Measurements from ENCODE around the gene TWIST2.

The TWIST2 gene

DNA sequence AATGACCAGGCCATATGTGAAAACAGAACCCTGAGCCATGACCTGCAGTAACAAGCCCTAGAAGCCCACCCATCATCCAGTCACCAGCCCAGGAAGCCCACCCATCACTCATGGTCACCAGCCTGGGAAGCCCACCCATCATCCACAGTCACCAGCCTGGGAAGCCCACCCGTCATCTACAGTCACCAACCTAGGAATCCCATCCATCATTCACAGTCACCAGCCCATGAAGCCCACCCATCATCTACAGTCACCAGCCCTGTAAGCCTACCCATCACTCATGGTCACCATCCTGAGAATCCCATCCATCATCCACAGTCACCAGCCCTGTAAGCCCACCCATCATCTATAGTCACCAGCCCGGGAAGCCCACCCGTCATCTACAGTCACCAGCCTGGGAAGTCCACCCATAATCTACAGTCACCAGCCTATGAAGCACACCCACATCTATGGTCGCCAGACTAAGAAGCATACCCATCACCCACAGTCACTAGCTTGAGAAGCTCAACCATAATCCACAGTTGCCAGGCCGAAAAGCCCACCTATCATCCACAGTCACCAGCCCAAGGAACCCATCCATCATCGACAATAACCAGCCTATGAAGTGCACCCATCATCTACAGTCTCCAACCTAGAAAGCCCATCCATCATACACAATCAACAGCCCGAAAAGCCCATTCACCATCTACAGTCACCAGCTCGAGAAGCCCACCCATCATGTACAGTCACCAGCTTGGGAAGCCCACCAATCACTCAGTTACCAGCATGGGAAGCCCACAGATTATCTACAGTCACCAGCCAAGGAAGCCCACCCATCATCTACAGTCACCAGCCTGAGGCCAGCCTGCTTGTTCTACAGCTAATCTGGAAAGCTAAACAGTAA lies 91.9 kb downstream of the TWIST2 start:
- no peak for TF ChIP-seq EGR1 (IDR thresholded peaks at IDR 0.05)

DNA sequence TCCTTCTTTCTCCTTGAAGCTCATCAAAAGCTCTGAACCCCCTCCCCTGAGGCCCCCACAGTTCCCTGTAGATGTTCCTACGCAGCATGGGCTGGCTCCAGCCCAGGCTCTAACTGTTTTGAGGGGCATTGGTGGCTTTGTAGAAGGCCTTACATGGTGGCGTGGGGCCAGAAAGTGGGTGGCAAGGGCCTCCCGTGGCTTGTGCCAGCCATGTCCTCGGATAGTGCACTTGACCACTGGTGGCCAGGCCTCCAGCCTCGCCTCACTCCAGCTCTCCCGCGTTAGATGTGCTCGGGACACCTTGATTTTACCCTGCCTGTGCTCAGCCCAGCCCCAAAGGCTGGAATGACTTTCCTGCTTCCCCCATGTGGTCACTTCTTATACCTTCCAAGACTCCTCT lies 92.9 kb downstream of the TWIST2 start:
- no peak for TF ChIP-seq TCF12 (IDR thresholded peaks at IDR 0.05; ENCODE audit: low read depth)
- TF ChIP-seq RAD21 (IDR thresholded peaks at IDR 0.05; ENCODE audit: low read depth): no peak
- TF ChIP-seq, protein P1, sequence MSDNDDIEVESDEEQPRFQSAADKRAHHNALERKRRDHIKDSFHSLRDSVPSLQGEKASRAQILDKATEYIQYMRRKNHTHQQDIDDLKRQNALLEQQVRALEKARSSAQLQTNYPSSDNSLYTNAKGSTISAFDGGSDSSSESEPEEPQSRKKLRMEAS (IDR thresholded peaks at IDR 0.05): no peak
- no peak for TF ChIP-seq YY1 (IDR thresholded peaks at IDR 0.05; ENCODE audit: low read depth)
- TF ChIP-seq CREB1 (IDR thresholded peaks at IDR 0.05; ENCODE audit: low read depth): no peak
- TF ChIP-seq, protein P2, sequence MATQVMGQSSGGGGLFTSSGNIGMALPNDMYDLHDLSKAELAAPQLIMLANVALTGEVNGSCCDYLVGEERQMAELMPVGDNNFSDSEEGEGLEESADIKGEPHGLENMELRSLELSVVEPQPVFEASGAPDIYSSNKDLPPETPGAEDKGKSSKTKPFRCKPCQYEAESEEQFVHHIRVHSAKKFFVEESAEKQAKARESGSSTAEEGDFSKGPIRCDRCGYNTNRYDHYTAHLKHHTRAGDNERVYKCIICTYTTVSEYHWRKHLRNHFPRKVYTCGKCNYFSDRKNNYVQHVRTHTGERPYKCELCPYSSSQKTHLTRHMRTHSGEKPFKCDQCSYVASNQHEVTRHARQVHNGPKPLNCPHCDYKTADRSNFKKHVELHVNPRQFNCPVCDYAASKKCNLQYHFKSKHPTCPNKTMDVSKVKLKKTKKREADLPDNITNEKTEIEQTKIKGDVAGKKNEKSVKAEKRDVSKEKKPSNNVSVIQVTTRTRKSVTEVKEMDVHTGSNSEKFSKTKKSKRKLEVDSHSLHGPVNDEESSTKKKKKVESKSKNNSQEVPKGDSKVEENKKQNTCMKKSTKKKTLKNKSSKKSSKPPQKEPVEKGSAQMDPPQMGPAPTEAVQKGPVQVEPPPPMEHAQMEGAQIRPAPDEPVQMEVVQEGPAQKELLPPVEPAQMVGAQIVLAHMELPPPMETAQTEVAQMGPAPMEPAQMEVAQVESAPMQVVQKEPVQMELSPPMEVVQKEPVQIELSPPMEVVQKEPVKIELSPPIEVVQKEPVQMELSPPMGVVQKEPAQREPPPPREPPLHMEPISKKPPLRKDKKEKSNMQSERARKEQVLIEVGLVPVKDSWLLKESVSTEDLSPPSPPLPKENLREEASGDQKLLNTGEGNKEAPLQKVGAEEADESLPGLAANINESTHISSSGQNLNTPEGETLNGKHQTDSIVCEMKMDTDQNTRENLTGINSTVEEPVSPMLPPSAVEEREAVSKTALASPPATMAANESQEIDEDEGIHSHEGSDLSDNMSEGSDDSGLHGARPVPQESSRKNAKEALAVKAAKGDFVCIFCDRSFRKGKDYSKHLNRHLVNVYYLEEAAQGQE (IDR thresholded peaks at IDR 0.05; ENCODE audit: low read depth): no peak
- TF ChIP-seq NFIC (IDR thresholded peaks at IDR 0.05): no peak
- TF ChIP-seq, protein P3, sequence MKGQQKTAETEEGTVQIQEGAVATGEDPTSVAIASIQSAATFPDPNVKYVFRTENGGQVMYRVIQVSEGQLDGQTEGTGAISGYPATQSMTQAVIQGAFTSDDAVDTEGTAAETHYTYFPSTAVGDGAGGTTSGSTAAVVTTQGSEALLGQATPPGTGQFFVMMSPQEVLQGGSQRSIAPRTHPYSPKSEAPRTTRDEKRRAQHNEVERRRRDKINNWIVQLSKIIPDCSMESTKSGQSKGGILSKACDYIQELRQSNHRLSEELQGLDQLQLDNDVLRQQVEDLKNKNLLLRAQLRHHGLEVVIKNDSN (IDR thresholded peaks at IDR 0.05): no peak
- no peak for TF ChIP-seq TAF1 (IDR thresholded peaks at IDR 0.05; ENCODE audit: low read depth)
- no peak for TF ChIP-seq FOXM1 (IDR thresholded peaks at IDR 0.05; ENCODE audit: borderline replicate concordance, low read depth)
- TF ChIP-seq CEBPB (IDR thresholded peaks at IDR 0.05): no peak

DNA sequence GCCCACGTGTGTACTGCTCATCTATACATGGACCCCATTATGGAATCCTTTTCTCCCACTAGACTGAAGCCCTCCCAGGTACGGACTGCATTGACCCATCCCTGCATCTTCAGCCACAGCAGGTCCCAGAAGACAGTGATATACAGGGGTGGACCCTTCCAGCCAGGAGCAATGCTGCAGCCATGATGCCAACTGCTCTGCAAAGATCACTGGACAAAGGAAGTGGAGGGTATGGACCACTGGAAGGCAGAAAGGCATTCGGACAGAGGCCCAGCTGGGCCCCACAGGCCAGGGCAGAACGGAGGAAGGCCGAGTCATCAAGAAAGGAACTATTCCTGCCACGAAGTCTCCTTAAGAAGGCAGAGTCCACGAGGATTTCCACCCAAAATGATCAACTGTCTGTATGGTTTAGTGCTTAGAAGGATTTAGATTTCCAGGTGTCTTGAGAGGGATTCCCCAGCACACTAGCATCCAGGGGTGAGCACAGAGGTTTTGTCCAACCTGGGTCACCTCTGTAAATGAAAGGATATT lies 93.4 kb downstream of the TWIST2 start:
- TF ChIP-seq FOXM1 (IDR thresholded peaks at IDR 0.05; ENCODE audit: borderline replicate concordance, low read depth) (no peak), CEBPB (IDR thresholded peaks at IDR 0.05) (no peak), EGR1 (IDR thresholded peaks at IDR 0.05) (no peak), TAF1 (IDR thresholded peaks at IDR 0.05; ENCODE audit: low read depth) (no peak), EP300 (IDR thresholded peaks at IDR 0.05; ENCODE audit: borderline replicate concordance) (no peak), TEAD4 (IDR thresholded peaks at IDR 0.05) (no peak), ZBTB7A (IDR thresholded peaks at IDR 0.05; ENCODE audit: low read depth) (no peak), CREB1 (IDR thresholded peaks at IDR 0.05; ENCODE audit: low read depth) (no peak), TCF12 (IDR thresholded peaks at IDR 0.05; ENCODE audit: low read depth) (no peak), RAD21 (IDR thresholded peaks at IDR 0.05; ENCODE audit: low read depth) (no peak), YY1 (IDR thresholded peaks at IDR 0.05; ENCODE audit: low read depth) (no peak), NFIC (IDR thresholded peaks at IDR 0.05) (no peak)
- TF ChIP-seq, protein P3 (IDR thresholded peaks at IDR 0.05): no peak
- TF ChIP-seq, protein P2 (IDR thresholded peaks at IDR 0.05; ENCODE audit: low read depth): no peak
- TF ChIP-seq, protein P1 (IDR thresholded peaks at IDR 0.05): no peak

DNA sequence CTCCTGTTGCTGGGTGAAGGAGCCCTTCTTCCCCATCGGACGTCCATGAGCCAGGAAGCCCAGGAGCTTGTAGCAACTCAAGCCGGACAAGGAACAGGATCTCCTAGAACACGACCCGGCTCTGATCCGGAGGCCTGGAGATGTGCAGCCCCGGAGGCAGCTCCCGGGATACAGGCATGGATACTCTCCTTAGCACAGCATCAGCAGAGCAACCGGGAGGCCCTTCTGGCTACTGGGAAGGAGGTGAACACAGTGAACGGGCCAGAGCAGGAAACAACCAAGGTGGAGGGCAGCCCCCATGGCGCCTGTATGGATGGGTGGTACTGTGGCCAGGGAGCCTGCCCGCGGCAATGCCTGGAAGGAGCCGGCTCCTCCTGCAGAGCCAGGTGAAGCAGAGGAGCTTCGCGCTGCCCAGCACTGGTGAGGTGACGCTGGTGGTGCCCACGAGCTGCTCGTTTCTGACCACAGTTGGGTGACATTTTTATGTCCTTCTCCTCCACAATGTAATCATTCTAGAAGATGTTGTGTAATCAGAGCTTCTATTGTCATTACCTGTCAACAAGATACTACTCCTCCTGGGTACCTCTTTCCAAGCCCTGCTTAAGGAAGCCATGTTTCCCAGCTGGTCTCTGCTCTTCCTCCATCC lies 94.3 kb downstream of the TWIST2 start:
- TF ChIP-seq CREB1 (IDR thresholded peaks at IDR 0.05; ENCODE audit: low read depth): no peak
- TF ChIP-seq TAF1 (IDR thresholded peaks at IDR 0.05; ENCODE audit: low read depth): no peak
- no peak for TF ChIP-seq YY1 (IDR thresholded peaks at IDR 0.05; ENCODE audit: low read depth)
- TF ChIP-seq, protein P3 (IDR thresholded peaks at IDR 0.05): no peak
- TF ChIP-seq ZBTB7A (IDR thresholded peaks at IDR 0.05; ENCODE audit: low read depth): no peak
- TF ChIP-seq, protein P2 (IDR thresholded peaks at IDR 0.05; ENCODE audit: low read depth): no peak
- TF ChIP-seq FOXM1 (IDR thresholded peaks at IDR 0.05; ENCODE audit: borderline replicate concordance, low read depth): no peak
- TF ChIP-seq EP300 (IDR thresholded peaks at IDR 0.05; ENCODE audit: borderline replicate concordance): no peak
- no peak for TF ChIP-seq RAD21 (IDR thresholded peaks at IDR 0.05; ENCODE audit: low read depth)
- no peak for TF ChIP-seq NFIC (IDR thresholded peaks at IDR 0.05)
- TF ChIP-seq EGR1 (IDR thresholded peaks at IDR 0.05): no peak
- TF ChIP-seq TCF12 (IDR thresholded peaks at IDR 0.05; ENCODE audit: low read depth): no peak
- no peak for TF ChIP-seq CEBPB (IDR thresholded peaks at IDR 0.05)
